Activated CD4-positive, CD25-positive, alpha-beta regulatory T cell (primary cell): ENCODE data around the gene MYLK.

Experiments
- DNase-seq, 4 experiments: peaks; one replicate each; lab custom pipeline; 2025; lab: John Stamatoyannopoulos, UW

MYLK gene

DNA sequence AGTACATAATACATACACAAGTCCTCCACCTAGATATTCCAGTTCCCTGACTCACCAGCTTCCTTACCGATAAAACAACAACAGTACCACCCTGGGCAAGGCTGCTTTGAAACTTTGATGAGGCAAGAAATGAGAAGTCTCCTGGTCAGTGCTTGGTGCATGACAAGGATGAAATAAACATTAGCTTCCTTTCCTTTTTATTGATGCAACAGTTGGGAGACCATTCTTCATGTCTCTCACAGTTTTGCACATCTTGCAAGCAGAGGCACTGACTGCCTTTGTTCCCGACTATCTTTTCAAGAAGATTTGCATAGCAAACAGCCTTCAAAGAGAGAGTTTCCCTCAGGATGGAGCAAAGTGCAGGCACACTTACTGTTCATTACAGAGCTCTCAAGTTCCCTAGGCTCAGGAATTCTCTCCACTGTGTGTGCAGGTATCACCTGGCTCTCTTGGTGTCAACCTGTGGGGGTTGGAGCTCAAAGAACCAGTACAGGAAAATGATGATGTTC, 65.2 kb downstream of the MYLK start:
- DNase-seq = no peak

DNA sequence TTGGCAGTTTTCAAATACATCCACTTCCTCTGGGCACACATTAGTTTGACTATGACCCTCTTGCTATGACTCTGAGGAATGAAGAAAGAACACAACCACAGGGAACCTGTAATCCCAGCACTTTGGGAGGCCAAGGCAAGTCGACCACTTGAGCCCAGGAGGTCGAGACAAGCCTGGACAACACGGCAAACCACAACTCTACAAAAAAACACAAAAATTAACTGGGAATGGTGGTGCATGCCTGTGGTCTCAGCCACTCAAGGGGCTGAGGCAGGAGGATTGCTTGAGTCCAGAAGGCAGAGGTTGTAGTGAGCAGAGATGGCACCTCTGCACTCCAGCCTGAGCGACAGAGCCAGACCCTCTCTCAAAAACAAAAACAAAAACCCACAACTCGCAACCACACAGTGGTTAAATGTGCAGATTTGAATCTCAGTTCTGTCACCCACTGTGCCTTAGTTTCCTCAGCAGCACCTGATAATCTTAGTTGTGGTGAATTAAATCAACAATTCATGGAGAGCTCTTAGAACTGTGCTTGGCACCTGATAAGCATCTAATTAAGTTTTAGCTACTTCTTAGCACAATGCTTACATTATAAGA, 65.7 kb downstream of the MYLK start:
- no peak for DNase-seq

DNA sequence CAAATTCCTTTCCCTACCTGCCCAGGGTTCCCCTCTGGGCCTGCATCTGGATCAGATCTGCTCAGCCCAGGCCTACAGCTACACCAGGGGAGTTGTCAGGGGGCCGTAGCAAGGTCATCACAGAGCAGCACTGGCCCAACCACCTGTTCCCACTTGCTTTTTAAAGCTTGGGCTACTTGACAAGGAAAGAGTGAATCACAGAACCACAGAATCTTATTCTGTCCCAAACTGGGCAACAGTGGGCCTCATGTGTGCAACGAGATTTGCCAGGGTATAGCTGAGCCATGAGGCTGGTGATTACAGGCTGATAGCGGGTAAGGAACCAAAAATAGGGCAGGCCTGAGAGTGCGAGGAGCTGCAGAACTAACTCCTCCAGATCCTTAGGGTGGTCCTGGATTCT, 66.7 kb downstream of the MYLK start:
- DNase-seq = no peak

DNA sequence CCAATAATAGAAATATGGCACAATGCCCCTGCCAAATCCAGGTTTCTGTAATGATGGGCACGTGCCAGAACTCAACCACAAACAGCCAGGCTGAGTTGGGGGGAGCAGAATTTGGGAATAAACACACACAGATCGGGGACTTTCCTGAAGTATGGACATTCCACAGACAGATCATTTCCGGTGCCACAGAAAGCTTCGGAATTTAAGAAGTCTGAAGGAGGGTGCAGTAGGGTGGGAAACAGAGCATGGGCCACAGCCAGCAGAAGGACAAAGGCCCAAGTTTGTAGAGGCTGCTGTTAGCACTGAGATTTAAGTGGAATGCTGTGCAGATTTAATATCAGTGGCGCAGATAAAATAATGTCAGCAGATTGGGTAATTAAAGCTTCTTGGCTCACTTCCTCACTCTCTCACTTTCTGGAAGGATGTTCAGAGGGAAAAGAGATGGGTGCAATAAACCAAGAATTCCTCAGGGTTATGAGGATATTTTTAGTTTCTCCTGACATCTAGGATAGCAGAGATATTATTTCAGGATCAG, 67.4 kb downstream of the MYLK start:
- no peak for DNase-seq

DNA sequence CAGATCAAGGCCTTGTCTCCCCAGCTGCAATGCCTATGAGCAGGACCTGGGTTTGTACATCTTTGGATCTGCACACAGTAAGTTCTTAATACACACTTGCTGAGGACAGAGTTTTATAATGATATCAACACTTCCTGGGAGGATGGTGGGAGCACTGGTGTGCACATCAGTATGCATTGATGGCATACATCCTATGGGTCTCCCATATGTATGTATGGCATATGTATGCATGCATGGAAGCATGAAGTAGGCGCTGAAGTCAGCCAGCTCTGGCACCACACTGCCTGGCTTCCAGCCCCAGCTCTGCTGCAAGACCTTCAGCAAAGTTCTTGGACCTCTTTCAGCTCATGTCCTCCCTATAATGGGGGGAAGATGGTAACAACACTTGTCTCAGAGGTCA, 68.2 kb downstream of the MYLK start:
- no peak for DNase-seq

DNA sequence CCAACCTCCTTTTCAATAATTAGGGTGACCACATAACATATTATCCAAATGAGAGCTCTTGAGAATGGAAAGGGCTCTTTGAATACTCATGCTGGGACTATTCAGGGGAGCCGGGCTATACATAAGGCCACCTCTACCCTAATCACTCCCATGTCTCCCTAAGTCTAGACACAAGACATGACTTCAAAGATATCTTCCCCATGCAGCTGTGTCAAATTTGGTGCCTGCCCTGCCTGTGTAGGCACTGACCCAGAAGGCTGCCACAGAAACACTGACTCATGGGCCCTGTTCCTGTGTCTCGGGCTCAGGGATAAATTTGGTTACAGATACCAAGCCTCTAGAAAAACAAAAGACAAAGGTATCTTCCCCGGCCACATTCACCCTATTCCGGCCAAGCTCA, 70.3 kb downstream of the MYLK start:
- DNase-seq = no peak

DNA sequence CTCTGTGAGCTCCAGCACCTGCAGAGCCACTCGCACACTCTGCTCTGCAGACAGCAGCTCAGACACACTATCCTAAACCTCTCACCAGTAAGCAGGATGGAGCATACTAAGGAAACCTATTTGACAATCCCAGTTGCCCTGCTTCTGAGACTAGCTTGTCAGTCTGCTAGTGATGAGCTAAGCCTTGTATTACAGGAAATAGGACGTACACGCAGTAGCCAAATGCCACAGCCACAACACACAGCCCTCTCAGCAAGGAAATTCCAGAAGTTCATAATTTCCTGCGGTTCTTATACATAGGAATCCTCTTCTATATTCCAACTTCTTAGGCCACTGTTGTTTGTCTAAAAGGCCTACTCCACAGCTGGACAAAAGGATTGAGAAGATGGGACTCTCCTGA, 74.5 kb downstream of the MYLK start:
- DNase-seq = no peak

DNA sequence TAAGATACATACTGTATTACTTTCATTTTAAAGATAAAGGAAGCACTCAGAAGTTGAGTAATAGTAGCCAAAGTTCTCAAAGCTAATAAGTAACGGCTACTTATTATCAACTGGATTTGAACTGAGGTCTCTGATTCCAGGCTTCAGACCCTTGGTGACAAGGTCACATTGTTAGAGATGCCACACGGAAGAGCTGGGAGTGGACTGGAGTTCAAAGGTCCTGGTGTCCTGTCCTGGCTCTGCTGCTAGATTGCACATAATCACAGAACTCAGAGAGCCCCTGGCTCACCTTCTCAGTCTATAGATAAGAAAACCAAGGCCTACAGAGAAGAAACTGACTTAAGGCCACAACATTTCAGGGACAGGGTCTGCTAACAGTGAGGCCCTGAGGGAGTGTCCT, 75.3 kb downstream of the MYLK start:
- DNase-seq = no peak

DNA sequence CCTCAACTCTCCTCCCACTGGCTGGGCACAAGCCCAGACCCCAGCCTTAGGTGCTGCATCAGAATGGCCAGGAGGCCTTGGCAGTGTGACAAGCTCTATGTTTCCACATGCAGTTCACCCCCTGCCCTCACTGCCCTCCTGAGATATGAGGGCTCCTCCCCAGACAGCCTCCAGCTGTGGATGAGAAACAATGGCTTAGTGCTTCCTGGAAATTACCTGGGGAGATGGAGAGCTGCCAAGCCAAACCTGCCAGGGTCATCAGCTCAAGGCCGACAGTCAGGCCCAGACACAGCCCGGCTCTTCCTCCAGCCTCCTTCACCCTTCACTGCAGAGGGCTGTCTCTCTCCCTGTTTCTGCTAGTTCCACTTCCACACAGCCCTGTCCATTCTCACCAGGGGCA, 76.3 kb downstream of the MYLK start:
- DNase-seq = no peak

DNA sequence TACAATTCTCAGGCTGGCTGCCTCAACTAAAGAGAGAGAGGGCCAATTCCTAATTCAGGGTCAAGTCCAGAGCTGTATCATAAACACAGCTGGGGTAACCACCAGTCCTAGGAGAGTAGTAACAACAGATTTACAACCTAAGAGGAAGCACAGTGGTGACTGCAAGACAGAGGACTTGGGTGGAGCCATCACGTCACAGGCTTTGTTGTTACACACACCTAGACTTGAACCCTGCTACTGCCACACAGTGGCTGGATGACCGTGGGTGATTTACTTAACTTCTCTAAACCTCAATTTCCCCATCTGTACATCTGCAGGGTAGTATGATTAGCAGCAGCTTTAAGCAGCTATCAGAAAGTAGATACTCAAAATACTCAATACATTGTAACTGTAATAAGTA, 78.6 kb downstream of the MYLK start:
- DNase-seq = no peak

DNA sequence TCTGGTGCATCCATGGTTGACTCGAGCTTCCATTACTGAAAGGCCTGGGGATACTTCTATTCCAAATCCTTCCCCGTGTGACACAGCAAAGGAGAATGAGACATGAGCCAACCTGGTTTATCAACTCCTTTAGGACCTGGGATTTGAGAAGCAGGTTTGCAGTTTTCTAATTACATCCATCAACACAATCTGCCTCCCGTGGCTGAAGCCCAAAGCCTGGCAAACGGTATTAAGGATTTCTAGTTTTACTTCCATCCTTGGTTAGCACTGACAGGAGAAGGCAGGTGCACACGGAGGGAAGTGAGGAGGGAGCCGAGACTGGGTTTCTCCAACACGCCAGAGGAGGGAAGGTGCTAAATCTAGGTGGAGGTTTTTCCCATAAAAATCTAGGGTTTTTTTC, 79.0 kb downstream of the MYLK start:
- no peak for DNase-seq

DNA sequence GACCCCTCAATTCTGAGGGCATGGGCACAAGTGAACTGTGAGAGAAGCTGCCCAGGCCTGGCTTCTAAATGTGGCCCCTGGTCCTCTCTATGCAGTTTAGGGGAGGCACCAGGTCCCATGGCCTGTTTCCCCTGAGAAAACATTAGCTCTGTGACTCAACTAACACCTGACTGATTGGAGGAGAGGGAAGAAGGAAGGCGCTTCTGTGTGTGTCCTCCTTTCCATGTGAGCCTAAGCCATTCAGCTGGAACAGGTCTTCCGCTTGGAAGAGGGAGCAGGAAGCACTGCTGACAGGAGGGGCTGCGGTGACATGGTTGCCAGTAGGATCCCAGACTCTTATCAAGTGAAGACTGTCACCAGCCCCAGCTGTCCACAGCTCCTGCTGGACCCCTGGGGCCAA, 79.5 kb downstream of the MYLK start:
- no peak for DNase-seq

DNA sequence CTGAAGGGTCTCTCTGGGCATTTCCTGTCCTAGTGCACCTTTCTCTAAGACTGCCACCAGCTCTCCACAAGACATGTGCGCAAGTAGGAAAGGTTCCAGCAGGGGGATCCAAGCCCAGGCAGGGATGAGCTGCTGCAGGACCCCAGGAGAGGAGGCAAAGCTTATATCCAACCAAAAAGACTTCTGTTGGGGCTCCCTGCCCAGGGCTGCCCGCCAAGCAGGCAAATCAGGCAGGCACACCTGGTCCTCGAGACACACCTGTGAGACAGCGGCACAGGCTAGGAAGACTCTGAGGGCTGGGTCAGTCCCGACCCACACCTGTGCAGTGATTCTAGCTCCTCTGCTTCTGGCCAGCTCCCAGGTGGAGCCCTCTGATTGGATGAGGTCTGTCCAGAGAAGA, 80.6 kb downstream of the MYLK start:
- DNase-seq = no peak

DNA sequence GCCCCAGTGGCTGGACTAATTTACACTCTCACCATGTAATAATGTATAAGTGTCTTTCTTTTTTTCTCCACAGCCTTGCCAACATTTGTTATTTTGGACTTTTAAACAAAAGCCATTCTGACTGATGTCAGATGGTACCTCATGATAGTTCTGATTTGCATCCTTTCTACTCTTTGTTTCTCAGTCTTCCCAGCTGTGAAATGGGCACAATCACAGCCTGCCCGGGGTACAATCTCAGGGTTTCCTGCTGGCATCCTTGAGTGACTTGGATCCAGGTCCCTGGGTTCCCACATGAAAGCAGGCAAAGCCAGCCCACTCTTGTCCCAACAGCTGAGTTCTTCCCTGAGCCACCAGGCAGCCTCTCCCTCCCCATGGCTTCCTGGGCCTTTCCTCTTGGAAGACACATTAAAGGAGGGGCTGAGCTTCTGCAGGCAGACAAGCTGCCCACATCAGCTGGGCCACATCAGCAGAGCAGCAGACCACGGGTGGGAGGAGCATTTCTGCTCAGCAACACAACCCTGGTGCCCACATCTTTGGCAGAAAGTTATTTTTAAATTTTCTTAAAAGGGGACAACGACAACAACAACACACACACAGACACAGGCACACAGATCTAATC, 82.0 kb downstream of the MYLK start:
- DNase-seq = no peak

DNA sequence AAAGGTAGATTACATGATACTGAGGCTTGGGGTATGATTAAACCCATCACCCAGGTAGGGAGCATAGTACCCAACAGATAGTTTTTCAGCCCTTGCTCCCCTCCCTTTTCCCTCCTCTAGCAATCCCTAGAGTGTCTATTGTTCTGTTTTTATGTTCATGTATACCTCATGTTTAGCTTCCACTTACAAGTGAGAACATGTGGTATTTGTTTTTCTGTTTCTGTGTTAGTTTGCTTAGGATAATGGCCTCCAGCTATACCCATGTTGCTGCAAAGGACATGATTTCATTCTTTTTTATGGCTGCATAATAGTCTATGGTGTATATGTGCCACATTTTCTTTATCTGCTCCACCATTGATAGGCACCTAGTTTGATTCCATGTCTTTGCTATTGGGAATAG, 82.7 kb downstream of the MYLK start:
- DNase-seq = no peak

DNA sequence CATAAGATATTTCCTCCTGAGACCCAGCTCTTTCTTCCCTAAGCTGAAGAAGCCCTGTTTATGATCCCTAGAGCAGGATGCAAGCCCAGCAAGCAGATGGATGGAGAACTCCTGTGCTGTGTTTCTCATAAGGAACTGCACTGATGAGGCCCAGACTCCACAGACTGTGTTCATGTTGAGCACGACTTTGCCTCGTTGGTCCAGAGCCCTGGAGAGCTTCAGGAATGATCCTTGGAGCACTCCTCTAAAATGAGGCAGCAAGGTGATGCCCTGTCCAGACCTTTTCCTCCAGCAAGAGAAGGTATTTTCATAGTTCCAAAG, 83.8 kb downstream of the MYLK start:
- no peak for DNase-seq

DNA sequence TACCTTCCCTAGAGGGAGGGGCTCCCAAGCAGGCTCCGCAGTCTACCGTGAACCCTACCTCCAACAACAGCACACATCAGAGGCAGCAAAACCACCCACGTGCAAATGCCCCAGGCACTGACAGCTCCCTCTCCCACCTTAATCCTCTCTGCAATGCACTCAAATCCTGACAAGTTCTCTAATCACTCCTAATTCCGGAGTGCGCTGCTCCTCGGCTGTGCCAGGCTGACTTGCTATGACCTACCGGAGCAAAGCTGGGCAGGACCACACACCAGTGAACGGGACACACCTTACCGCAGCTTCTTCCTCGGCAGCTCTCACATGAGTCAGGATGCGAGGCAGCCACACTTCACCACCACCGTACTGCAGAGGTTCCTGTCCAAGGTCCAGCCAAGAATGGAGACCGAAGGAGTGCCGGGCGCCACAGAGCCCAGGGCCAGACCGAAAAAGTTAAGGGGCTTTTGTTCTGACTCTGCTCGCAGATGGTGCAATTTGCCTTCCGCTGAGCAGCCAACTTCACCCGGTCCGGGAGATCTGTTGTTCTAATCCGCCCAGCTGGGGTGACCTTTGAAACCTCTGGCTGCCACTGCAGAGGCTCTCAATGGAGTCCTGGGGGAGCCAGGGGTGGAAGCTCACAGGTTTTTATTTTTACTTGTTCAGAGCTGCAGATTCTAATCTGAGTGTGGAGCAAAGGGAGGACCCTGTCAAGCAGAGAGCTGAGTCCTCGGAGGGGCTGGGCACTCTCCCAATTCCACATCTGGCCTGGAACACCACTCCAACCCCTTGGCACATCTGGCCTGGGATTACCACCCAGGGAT, 84.4 kb downstream of the MYLK start:
- DNase-seq = no peak

DNA sequence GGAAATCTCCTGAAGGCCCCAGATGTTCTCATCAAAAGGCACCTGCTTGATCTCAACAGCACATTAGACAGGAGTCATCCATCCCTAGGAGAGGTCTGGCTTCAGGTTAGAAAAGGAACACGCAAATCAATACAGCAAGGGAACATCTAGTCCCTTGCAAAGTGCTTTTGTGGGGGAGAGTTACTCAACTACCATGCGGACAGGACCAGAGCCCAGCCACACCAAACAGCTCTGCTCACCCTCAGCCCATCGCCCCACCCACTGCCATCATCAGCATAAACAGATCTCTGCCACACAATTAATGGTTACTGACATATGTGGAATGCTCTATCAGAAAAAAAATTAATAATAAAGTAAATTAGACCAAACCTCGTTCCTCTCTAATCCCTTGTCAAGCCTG, 85.6 kb downstream of the MYLK start:
- no peak for DNase-seq

DNA sequence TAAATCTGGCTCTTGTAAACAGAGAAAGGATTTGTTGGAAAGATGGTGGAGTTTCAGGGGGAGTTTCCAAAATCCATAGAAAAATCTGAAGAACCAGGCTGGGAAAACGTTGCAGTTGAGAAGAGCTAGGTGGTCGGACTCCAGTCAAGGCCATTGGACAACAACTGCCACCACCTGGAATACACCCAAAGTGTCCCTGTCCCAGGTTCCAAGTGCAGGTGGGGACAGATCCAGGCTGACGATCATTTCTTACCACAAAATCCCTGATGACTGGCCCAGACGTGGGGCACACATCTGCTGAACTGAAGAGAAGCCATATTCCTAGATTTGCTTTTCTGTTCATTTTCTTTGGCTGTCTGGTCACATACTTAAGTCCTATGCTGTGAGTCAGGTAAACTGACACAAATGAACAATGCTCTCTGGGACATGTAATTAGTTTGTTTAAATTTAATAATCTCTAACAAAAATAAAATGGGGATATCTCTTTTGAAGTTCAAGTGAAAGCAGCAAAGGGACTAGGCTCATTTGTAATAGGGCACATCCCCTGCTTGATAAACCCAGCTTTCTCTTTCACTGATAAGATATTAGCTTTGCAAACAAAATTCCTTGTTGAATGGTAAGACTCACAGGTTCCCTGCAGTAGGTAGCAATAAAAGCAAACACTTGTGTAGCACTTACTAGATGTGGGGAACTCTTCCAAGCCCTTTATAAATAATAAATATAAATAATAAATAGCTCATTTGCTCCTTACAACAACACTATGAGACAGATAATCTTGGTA, 88.5 kb downstream of the MYLK start:
- no peak for DNase-seq

DNA sequence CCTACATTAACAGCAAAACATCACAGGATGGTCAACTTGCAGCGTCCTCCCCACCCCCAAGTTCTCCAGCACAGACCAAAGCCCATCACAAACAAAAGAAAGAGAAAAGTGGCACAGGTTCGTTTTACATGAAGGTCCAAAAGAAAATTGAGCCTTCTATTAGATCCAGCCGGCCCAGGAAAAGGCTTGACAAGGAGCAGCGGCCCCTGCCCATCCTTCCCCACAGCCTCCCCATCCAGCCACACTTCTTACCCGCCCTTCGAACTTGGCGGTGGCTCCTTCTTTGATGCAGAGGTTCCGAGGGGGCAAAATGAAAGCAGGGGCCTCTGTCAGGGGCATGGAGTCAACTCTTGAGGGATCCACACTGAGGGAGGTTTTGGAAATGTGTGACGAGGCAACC, 90.7 kb downstream of the MYLK start:
- DNase-seq = no peak

DNA sequence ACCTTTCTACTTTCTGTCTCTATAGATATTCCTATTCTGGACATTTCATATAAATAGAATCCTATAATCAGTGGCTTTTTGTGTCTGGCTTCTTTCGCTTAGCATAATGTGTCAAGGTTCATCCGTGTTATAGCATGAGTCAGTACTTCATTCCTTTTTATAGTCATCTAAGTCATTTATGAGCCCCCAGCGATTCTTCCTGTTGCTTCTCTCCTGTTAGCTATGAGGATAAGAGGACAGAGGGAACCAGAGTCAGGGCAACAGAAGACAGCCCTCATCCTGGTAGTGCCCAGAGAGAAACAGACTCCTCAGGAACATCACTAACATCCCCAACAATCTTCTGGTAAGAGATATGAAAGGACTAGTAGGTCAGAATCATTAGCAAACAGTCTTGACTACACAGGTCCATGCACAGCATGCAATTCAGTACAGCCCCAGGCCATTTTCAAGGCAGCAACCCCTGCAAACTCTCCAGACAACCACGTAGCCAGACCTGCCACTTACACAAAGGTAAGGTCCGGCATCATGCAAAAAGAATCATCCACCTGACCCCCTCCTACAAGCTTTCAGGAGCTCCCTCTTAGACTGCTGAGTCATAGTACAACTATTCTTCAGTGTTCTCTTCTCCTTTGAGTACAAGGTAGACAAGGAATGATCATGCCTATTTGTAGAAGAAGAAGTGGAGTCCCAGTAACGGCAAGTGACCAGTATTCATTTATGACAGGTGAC, 91.5 kb downstream of the MYLK start:
- DNase-seq = no peak

DNA sequence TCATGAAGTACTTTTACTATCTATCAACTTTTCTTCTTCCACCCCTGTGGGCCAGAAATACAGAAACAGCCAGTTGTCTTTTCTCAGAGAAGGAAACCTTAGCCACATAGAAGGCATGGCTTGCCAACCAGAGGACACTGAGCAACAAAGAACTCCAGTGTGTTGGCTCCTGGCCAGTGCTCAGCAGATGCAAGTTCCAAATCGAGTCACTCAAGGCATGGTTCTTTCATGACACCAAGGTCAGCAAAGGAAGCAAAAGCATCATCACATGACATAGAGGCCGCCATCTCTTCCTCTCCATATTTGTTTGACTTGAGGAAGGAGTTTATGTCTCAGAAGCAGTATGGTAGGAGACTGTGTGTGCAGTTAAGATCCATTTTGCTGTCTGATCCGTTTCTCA, 92.2 kb downstream of the MYLK start:
- no peak for DNase-seq
